Activated CD4-positive, alpha-beta memory T cell treated with anti-CD3 and anti-CD28 coated beads for 36 hours (primary cell): ENCODE data around the gene MBTD1. TPM values are rescaled to one million over a fixed set of nuclear protein-coding genes. Genes with fewer than 3 reads are reported as not detected.
"Not testable (repeated sequence)": the region's sequence is repeated elsewhere in the genome, so short reads cannot be mapped to it uniquely, and the experiment has no call there.

ENCODE experiments used
- CTCF ChIA-PET: fragments of 350-600 bp; sonication (Branson Sonifier 250); formaldehyde crosslinking; loops from one replicate; lab custom pipeline; 2021; ENCODE audit warnings: antibody characterized with exemption, inconsistent platforms; lab: Charles Lee
- POLR2A ChIA-PET: fragments of 350-600 bp; sonication (Branson Sonifier 250); formaldehyde crosslinking; loops from one replicate; lab custom pipeline; 2021; ENCODE audit warnings: antibody characterized with exemption; lab: Charles Lee
- DNase-seq: peaks from one replicate; pipeline ENCODE4 v3.0.0-alpha.2; 2020
- H3K27ac Mint-ChIP-seq: one replicate; pipeline ENCODE4 v1.8.0; 2021; ENCODE audit warnings: mixed read lengths
- H3K27me3 Mint-ChIP-seq: one replicate; pipeline ENCODE4 v1.8.0; 2021; ENCODE audit warnings: mixed read lengths
- H3K36me3 Mint-ChIP-seq: one replicate; pipeline ENCODE4 v1.8.0; 2021; ENCODE audit warnings: mixed read lengths
- H3K4me1 Mint-ChIP-seq: one replicate; pipeline ENCODE4 v1.8.0; 2021; ENCODE audit warnings: low read depth, mixed read lengths
- H3K4me3 Mint-ChIP-seq: one replicate; pipeline ENCODE4 v1.8.0; 2021; ENCODE audit warnings: mild to moderate bottlenecking, mixed read lengths
- H3K9me3 Mint-ChIP-seq: one replicate; pipeline ENCODE4 v1.8.0; 2021; ENCODE audit warnings: mixed read lengths
- intact Hi-C: fragments of 100-400 bp; cut with micrococcal nuclease; formaldehyde crosslinking; loops from one replicate; pipeline ENCODE4 v1.15.1; 2023
- total RNA-seq, 2 experiments: library from RNA; stranded (reverse); gene quantifications; one replicate each; pipeline ENCODE4 v1.2.3, GENCODE V29; 2021

The MBTD1 gene
- total RNA-seq, 2 experiments from 2014 or later, result 7.5 to 7.8 TPM

DNA sequence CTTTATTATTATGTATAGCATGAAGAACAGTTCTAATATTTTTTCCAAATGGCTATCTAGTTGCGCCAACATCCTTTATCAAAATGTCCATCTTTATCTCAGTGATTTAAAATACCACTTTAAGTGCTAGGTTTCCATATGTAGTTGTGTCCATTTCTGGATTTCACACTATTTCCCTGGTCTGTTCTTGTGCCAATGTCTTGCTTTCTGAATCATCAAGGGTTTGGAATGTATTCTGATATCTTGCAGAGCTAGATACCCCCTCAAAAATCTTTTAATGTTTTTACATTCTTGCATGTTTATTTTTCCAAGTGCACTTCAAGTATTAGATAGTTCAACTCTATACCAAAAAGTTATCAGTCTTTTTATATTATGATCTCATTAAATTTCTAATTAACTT, 14.3 kb downstream of the MBTD1 start:
- intact Hi-C loops, result no loop called here
- Mint-ChIP-seq H3K27me3 (no peaks in the 10 kb centered on the region), H3K9me3 (no peaks in the 10 kb centered on the region), H3K4me1 (no peaks in the 10 kb centered on the region), H3K4me3 (no peak overlapping the region), H3K36me3 (peaks cover 4% of the 10 kb centered on the region), H3K27ac (no peak overlapping the region)
- DNase-seq, result no peak
- CTCF ChIA-PET, result no interaction called here
- POLR2A ChIA-PET, result no interaction called here

DNA sequence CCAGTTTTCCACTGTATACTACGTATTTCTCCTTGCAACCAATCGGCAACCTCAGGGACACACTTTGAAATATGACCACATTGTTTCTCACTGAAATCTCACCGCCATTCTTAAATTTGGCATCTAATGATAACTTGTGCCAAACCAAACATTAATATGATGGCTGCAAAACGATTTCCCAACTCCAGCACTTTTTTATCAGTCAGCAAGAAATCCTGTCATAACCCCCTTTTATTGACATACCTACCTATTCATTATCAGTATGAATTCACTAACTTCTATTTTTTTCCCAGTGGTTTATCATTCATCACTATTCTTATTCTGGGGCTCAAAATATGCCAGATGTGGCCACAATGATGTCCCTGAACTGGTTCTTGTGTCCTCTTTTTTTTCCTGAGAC, 15.8 kb downstream of the MBTD1 start:
- Mint-ChIP-seq H3K4me3 (no peak overlapping the region), H3K36me3 (peaks cover 4% of the 10 kb centered on the region), H3K27ac (no peak overlapping the region), H3K9me3 (no peaks in the 10 kb centered on the region), H3K4me1 (peaks cover 6% of the 10 kb centered on the region), H3K27me3 (no peaks in the 10 kb centered on the region)
- POLR2A ChIA-PET, result no interaction called here
- CTCF ChIA-PET, result no interaction called here
- no peak for DNase-seq
- intact Hi-C loops, result no loop called here

DNA sequence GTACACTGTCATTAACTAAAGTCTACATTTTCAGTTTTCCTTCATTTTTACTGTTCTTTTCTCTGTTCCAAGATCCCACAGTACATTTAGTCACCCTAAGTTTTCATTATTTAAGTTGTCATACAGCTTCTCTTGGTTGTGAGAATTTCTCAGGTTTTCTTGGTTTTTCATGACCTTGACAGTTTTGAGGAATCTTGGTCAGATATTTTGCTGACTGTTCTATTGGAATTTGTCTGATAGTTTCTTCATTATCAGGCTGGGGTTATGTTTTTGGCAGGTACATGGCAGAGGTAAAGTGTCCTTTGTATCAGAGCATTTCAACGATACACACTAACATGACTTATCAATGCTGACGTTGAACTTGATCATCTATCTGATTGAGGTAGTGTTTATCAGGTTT, 19.6 kb downstream of the MBTD1 start:
- H3K4me3 Mint-ChIP-seq, result no peak overlapping the region
- H3K4me1 Mint-ChIP-seq, result peaks cover 23% of the 10 kb centered on the region
- ChIA-PET CTCF (no interaction called here), POLR2A (no interaction called here)
- no peak for DNase-seq
- intact Hi-C loops, result no loop called here
- no peaks in the 10 kb centered on the region for H3K27me3 Mint-ChIP-seq
- H3K9me3 Mint-ChIP-seq, result no peaks in the 10 kb centered on the region
- no peak overlapping the region for H3K27ac Mint-ChIP-seq
- H3K36me3 Mint-ChIP-seq, result no peaks in the 10 kb centered on the region

DNA sequence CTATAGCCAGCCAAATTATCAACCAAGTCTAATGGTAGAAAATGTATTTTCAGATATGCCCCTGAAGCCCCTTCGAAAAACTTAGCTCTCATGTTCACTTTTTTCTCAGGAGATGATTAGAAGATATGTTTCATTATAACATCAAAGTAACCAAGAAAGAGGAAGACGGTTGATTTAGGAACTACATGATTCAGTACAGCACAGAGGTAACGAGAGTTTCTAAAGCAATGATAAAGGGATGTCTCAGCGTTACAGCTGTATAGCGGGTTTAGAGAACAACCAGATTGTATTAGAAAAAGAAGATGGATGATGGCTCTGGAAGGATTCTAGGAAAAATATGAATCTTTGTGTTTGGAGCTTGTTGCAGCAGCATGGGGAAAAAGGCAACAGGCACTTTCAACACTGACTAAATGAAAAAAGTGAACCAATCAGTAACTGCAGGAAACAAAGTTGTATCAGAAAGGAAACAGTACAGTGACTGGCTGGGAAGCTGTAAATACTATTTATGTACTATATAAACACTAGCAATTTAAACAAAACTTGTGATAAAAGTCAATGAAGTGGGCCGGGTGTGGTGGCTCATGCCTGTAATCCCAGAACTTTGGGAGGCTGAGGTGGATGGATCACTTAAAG, 21.5 kb downstream of the MBTD1 start:
- Mint-ChIP-seq H3K36me3 (no peaks in the 10 kb centered on the region), H3K4me1 (peaks cover 25% of the 10 kb centered on the region), H3K4me3 (no peak overlapping the region), H3K27me3 (no peaks in the 10 kb centered on the region), H3K27ac (no peak overlapping the region), H3K9me3 (no peaks in the 10 kb centered on the region)
- POLR2A ChIA-PET, result no interaction called here
- DNase-seq, result no peak
- intact Hi-C loops, result no loop called here
- CTCF ChIA-PET, result interaction anchor here (0.8 kb wide), 1 partner anchor 72 kb away, joined by 3 read pairs; the partner anchor contains the start of gene NME2

DNA sequence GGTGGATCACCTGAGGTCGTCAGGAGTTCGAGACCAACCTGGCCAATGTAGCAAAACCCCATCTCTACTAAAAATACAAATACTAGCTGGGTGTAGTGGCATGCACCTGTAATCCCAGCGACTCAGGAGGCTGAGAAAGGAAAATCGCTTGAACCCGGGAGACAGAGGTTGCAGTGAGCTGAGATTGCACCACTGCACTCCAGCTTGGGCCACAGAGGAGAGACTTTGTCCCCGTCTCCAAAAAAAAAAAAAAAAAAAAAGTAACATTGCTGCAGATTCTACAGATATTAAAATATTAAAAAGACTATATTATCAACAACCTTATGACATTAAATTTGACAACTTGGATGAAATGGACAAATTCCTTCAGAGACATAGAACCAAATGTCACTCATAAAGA, 25.7 kb downstream of the MBTD1 start:
- H3K9me3 Mint-ChIP-seq, result no peaks in the 10 kb centered on the region
- no peaks in the 10 kb centered on the region for H3K36me3 Mint-ChIP-seq
- H3K4me1 Mint-ChIP-seq, result peaks cover 32% of the 10 kb centered on the region
- intact Hi-C loops, result no loop called here
- H3K27ac Mint-ChIP-seq, result no peak overlapping the region
- DNase-seq, result no peak
- H3K27me3 Mint-ChIP-seq, result no peaks in the 10 kb centered on the region
- CTCF ChIA-PET, result interaction anchor here (0.6 kb wide), 1 partner anchor 275 kb away, joined by 3 read pairs; no protein-coding TSS in a partner anchor
- H3K4me3 Mint-ChIP-seq, result no peak overlapping the region
- POLR2A ChIA-PET, result interaction anchor here (0.6 kb wide), 1 partner anchor 635 kb away, joined by 3 read pairs; no protein-coding TSS in a partner anchor

DNA sequence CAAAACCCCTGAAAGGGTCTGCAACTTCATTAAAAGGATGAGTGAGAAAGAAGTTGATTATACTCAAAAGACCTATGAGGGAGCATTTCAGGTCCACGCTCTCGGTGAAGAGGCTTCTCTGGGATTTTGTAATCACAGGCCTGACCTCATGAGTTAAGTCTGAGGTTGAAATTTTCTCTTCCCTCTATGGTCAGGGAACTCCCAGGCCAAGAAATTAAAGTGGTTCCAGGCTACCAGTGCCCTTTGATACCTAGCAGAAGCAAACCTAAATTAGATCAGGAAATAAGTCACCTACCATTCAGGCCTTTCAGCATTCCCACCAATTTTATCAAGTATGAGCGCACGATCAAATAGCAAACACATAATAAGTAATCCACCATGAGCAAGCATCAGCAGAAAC, 27.9 kb downstream of the MBTD1 start:
- CTCF ChIA-PET, result no interaction called here
- H3K9me3 Mint-ChIP-seq, result no peaks in the 10 kb centered on the region

DNA sequence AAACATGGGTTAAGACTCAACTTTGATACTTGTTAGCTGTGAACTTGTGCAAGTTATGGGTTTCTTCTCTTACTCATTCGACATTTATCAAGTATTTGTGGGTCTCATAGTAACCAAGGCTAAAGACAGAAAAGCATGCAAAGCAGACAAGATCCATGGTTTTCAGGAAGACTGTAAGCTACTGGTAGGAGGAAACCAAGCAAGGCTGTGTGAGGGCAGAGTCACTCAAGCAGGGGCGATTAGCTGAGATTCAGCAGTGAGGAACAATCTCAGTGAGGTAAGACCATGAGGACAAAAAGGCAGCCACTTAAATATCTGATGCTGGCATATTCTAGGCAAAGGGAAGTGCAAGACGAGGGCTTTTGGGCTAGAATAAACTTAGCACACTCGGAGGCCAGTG, 29.5 kb downstream of the MBTD1 start:
- Mint-ChIP-seq H3K4me3 (no peak overlapping the region), H3K9me3 (no peaks in the 10 kb centered on the region), H3K27me3 (no peaks in the 10 kb centered on the region), H3K27ac (no peak overlapping the region), H3K4me1 (peaks cover 15% of the 10 kb centered on the region), H3K36me3 (no peaks in the 10 kb centered on the region)
- no peak for DNase-seq
- CTCF ChIA-PET, result no interaction called here
- POLR2A ChIA-PET, result no interaction called here
- intact Hi-C loops, result no loop called here

More for the DNA sequence above, 27.9 kb downstream of the MBTD1 start:
- H3K27me3 Mint-ChIP-seq, result no peaks in the 10 kb centered on the region
- POLR2A ChIA-PET, result no interaction called here
- H3K4me1 Mint-ChIP-seq, result peaks cover 15% of the 10 kb centered on the region
- no peak overlapping the region for H3K27ac Mint-ChIP-seq
- no peak for DNase-seq
- H3K36me3 Mint-ChIP-seq, result no peaks in the 10 kb centered on the region
- intact Hi-C loops, result no loop called here
- H3K4me3 Mint-ChIP-seq, result no peak overlapping the region

DNA sequence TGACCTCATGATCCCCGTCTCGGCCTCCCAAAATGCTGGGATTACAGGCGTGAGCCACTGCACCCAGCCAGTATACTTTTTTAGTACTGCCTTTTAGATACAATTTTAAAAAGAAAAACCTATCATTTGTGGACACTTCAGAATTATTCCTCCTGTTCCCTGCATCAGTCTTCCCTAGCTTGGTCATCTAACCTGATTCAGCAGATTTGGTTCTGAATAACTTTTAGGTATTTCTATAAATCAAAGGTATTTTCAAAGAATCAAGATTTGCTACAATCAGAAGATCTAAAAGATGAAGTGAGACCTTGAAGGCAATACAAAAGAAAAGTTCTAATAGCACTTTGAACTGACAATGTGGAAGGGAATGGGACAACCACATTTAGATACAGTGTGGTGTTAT, 30.0 kb downstream of the MBTD1 start:
- Mint-ChIP-seq H3K4me1 (peaks cover 18% of the 10 kb centered on the region), H3K36me3 (no peaks in the 10 kb centered on the region), H3K9me3 (no peaks in the 10 kb centered on the region), H3K27me3 (no peaks in the 10 kb centered on the region), H3K4me3 (no peak overlapping the region), H3K27ac (no peak overlapping the region)
- ChIA-PET POLR2A (no interaction called here), CTCF (no interaction called here)
- no peak for DNase-seq
- intact Hi-C loops, result no loop called here

DNA sequence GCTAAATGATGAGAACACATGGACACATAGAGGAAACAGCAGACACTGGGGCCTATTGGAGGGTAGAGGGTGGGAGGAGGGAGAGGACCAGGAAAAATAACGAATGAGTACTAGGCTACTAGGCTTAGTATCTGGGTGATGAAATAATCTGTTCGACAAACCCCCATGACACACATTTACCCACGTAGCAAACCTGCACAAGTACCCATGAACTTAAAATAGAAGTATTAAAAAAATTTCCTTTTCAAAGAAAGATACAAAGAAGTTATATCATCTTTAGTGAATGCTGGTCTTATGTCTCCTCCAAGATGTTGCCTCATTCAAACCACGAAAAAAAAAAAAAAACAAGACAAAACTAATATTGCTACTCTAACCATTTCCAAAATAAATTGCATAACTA, 31.7 kb downstream of the MBTD1 start:
- Mint-ChIP-seq H3K27me3 (no peaks in the 10 kb centered on the region), H3K9me3 (no peaks in the 10 kb centered on the region), H3K27ac (no peak overlapping the region), H3K4me1 (peaks cover 19% of the 10 kb centered on the region), H3K4me3 (no peak overlapping the region), H3K36me3 (peaks cover 3% of the 10 kb centered on the region)
- intact Hi-C loops, result no loop called here
- CTCF ChIA-PET, result no interaction called here
- POLR2A ChIA-PET, result no interaction called here
- DNase-seq, result no peak

DNA sequence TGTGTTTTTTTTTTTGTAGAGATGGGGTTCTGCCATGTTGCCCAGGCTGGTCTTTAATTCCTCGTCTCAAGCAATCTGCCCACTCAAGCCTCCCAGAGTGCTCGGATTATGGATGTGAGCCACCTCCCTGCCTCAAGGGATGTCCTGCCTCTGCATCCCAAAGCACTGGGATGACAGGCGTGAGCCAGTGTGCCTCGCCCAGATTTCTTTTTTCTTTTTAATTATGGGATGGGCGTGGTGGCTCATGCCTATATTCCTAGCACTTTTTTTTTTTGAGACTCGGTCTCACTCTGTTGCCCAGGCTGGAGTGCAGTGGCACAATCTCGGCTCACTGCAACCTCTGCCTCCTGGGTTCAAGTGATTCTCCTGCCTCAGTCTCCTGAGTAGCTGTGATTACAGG, 34.3 kb downstream of the MBTD1 start:
- CTCF ChIA-PET, H3K9me3 Mint-ChIP-seq, DNase-seq, H3K27ac Mint-ChIP-seq, intact Hi-C loops, H3K36me3 Mint-ChIP-seq, POLR2A ChIA-PET, H3K27me3 Mint-ChIP-seq, H3K4me3 Mint-ChIP-seq: not testable (repeated sequence)
- peaks cover 16% of the 10 kb centered on the region for H3K4me1 Mint-ChIP-seq

DNA sequence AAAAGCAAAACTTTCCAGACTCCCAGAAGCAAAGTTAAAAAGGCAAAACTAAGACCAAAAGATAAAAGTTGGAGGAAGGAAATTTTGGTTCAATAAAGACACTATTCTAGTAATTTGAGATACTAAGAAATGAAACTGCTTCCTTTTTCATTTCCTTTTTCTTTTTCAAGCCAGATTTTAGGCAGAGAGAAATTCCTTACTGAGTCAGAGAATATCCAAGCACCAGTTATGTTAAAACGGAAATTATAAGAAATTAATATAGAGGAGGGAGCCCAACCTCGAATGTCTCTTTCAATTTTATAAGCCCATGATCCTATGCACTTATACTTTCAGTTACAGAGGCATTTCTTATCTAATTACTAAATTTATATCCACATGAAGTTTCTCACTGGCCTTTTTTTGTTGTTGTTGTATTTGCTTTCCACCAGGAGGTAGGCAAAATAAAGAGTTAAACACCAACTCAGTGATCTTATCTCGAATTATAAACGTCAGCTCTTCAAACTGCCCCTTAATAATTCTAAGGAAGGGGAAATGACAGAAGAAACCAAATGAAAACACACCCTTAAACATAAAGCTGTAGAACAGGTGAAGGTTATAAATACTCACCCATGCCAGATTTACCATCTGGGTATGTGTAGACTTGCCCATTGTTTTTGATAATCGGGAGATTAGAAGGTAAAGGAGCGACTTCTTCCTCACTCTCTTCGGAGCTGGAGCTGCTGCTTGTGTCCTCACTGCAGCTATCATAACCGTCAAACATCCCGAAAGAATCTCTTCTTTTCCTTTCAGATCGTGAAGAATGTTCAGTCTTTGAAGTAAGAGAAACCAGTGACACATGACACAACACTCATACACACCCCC, 35.2 kb downstream of the MBTD1 start:
- Mint-ChIP-seq H3K27me3 (no peaks in the 10 kb centered on the region), H3K4me3 (no peak overlapping the region), H3K4me1 (peaks cover 11% of the 10 kb centered on the region), H3K9me3 (no peaks in the 10 kb centered on the region), H3K36me3 (peaks cover 12% of the 10 kb centered on the region), H3K27ac (no peak overlapping the region)
- ChIA-PET POLR2A (no interaction called here), CTCF (no interaction called here)
- intact Hi-C loops, result no loop called here
- DNase-seq, result no peak

DNA sequence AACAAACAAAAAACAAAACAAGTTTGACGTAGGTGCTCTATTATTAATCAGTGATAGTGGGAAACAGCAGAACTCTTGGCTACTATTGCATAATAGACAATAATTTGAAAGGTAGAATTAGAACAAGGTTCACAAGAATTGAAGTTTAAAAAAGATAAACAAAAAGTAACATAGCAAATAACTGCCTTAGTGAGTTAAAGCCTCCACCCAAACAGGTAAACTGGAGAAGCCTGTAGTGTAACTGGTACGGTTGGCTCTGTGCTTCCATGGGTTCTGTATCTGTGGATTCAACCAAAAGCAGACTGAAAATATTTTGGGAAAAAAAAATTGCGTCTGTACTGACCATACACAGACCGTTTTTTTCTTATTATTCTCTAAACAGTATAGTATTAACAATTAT, 38.5 kb downstream of the MBTD1 start:
- DNase-seq, result no peak
- Mint-ChIP-seq H3K4me3 (no peak overlapping the region), H3K4me1 (peaks cover 7% of the 10 kb centered on the region), H3K36me3 (peaks cover 21% of the 10 kb centered on the region), H3K27ac (no peak overlapping the region), H3K9me3 (no peaks in the 10 kb centered on the region), H3K27me3 (no peaks in the 10 kb centered on the region)
- POLR2A ChIA-PET, result interaction anchor here (0.5 kb wide), 1 partner anchor 10 kb away, joined by 3 read pairs; no protein-coding TSS in a partner anchor
- CTCF ChIA-PET, result no interaction called here
- intact Hi-C loops, result no loop called here
